HG03097 (cell line): Measurements from ENCODE around the gene SMAD9.
A peak's percentile ranks its signal among the peaks of the same experiment; 100 is the strongest.

Experiments used
- ATAC-seq: cut with Tn5 transposase; IDR thresholded peaks from one replicate; pipeline ENCODE4 v1.9.1; 2021; ENCODE audit not compliant: unreplicated experiment, low FRiP score

SMAD9 gene

DNA sequence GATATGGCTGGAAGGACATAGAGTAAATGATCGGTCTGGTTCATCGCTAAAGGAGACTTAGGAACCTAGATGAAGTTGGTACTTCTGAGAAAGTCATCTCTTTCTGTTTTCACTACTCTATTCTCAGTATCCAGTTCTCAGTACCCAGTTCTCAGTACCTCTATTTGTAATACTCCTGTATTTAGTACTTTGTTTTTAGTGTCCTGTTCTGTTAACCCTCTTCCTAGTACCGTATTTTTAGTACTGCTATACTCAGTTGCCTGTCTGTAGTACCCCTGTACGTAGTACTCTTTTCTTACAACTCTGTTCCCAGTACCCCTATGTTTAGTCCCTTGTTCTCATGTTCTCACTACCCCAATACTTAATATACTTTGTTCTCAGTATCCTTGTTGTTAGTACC lies 99.8 kb downstream of the SMAD9 start:
- ATAC-seq = peak; percentile 29

DNA sequence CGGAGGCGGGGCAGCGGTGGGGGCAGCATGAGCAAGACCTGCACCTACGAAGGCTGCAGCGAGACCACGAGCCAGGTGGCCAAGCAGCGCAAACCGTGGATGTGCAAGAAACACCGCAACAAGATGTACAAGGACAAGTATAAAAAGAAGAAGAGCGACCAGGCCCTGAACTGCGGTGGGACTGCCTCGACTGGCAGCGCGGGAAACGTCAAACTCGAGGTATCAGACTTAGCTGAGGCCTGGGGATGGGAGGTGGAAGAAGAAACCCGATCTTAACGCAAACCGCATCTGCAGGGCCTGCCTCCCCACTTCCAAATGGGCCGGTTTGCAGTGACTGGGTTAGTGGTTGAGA lies 100.3 kb downstream of the SMAD9 start:
- peak; percentile 14 for ATAC-seq

DNA sequence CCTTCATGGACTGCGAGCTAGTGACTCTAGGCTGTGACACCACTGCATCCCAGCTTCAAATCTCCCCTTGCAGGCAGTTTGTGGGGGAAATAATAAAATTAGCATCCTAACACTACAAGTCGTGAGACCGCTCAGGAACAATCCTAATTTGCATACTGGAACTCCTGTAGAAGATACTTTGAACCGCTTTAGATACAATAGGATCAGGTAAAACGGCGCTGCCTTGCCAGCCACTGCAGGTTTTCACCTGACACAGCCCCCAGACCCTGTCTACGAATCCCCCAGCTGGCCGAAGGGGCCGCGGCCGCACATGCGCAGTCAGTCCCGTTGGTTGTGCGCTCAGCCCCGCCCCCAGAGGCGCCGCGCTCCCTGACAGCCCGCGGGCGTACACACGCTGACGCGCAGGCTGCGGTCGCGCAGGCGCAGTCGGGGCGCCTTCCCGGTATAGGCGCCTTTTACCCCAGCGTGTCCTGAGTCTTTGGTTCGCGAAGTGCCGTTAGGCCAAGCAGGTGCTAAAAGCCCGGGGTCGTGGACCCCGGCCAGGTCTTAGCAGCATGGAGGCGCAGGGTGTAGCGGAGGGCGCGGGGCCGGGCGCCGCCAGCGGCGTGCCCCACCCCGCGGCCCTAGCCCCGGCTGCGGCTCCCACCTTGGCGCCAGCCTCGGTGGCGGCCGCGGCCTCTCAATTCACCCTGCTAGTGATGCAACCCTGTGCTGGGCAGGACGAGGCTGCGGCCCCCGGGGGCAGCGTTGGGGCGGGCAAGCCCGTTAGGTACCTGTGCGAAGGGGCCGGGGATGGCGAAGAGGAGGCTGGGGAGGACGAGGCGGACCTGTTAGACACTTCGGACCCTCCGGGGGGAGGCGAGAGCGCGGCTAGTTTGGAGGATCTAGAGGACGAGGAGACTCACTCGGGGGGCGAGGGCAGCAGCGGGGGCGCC lies 101.0 kb downstream of the SMAD9 start, which contains the start of gene RFXAP:
RFXAP (plus strand) TSS at position 419 of the 935 bp plus-strand sequence; CDS start at position 555, 136 bp downstream.
- ATAC-seq = peak; percentile 90

DNA sequence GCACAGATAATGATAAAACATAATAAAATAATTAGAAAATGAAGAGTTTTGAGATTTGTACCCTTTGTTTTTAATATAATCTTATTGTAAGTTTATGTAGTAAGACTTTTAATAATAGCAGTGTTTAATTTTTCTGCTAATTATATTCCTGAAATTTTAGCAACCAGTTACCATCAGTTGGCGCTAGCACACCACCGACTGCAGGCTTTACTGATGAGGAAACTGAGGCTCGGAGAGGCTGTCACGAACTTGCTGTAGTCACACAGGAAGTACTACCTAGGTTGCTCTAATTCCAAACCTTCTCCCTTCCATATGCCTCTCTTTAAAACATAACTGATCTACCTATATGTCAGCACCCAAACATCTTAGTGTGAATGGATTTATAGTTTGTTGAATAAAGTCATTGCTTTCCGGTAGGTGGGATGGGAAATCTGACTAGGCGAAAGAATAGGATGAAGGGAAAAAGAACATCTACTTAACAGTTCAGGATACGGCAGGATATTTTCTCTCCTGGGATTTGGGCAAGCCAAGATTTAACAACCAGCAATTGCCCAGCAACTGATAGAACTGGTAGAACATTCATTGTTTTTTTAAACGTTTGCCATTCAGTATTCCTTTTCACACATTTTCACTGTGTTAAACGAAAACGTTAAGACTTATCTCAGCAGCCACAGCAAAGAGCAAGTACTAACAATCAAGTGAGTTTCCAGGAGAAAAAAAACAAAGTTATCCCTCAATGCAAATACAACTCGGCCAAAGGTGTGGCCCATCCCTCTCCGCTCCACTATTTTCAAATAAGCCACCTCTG lies 101.8 kb downstream of the SMAD9 start:
- ATAC-seq = no peak

DNA sequence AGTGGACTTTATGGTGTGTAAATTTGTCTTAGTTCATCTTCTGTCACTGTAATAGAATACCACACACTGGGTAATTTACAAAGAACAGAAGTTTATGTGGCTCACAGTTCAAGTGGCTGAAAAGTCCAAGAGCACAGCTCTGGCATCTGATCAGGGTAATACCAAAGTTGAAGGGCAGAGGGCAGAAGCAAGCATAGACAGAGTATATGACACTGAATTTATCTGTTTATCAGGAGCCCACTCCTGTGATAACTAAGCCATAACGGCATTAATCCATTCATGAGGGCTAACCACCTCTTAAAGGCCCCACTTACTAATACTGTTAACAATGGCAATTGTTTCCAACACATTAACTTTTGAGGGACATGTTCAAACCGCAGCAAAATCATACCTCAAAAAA lies 105.0 kb downstream of the SMAD9 start:
- no peak for ATAC-seq

DNA sequence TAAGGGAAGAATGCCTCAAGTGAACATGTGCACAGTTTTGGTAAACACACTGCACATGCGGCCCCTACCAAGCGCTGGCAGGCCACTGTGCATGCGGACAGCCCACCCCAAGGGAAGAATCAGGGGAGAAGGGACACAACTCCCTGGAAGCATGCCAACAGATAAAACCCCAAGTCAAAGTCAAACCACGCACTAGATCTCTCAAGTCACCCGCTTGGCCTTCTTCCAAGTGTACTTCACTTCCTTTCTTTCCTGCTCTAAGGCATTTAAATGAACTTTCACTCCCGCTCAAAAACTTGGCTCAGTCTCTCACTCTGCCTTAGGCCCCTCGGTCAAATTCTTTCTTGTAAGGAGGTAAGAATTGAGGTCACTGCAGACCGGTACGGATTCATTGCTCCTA lies 105.6 kb downstream of the SMAD9 start:
- ATAC-seq = no peak

DNA sequence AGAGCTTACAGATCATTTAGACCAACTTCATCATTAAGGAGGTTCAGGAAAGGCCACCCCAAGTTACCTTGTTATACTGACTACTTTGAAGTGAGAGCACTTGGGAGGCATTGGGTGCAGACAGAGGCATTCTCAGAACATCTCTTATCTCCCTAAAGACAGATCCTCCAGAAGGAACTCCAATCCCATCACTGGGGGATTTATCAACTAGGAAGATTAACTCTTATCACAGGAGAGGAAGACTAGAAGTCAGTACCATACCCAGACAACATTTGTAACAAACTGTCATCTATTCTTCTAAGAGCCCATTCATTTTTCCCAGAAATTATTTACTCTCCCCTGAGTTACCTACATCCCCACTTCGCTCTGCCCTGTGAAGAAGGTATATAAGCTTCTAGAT lies 106.8 kb downstream of the SMAD9 start:
- no peak for ATAC-seq

DNA sequence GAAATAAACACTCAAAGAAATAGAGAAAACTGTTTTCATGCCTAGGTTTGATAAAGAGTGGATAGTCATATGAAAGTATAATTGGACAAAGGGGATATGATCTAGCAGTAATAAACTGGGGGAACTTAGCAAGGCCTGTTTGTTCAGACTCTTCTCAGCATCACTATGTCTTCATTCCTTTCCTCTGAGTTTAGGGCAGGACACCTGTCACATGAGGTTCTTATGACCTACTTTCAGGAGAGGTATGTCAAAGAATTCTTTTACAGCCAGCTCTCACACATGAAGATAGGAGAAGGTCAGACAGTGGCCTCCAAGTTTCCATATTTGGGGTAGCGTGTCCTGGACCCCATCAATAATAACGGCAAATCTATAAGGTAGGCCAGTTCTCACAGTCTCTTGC lies 112.4 kb downstream of the SMAD9 start:
- no peak for ATAC-seq

DNA sequence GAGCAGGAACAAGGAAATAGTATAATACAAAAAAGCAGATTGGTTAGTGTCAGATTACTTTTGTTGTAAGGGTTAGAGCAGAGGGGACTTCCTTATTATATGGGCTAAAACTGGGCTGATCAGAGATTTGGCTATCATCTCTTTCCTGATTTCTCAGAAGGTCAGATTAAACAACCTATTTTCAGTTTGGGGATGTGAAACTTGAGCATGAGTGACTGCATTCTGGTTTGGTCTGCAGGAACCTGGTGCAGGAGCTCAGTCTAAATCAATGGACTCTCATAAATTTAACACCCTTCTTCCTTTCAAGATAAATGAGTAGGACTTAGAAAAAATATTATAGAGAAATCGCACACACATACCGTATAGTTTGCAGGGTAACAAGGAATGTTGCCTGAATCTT lies 113.9 kb downstream of the SMAD9 start:
- no peak for ATAC-seq

DNA sequence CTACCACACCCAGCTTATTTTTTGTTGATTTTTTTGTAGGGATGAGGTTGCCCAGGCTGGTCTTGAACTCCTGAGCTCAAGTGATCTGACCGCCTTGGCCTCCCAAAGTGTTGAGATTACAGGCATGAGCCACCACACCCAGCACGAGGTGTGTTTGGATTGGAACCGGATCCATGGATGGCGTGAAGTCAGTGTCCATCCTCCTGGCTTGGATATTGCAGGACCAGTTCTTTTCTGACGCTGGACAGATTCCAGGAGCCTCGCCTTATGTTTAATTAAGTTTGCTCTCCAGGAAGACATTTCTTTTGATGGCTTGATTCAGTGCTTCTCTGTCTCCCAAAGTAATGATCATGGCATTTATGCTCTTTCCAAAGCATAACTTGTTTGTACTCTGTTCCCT lies 115.5 kb downstream of the SMAD9 start:
- no peak for ATAC-seq

DNA sequence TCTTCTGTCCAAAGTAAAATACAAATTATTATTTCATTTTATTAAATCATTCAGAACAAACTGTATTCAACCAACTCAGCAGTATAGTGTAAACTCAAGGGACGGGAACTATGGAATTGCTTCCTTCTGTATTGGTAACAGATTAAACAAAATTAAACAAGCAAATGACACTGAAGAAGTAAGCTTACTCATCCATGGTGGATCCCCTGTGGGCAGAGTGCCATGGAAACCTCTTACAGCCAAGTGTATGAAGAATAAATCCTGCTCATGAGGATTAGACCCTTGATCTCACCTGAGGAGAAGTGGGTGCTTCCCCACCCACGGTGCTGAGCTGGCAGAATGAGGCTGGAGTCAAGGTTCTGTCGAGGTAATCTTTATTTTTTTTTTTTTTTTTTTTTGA lies 119.0 kb downstream of the SMAD9 start:
- no peak for ATAC-seq

DNA sequence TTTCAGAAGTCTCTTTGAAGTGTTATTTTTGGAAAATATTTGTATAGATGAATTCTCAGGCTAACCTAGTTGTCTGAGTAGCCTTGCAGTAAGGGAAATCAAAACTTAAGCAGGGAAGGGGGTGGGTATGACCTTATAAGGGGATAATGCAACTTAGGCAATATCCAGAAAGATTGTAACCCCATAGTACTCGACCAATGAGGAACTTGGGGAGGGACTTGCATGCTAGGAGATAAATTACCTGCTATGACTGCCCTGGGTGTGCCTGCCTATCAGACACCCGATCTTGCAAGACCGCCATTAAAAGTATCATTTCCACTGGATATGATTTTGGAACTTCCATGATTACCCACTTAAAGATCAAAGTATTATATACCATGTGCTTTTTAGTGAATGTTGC lies 124.0 kb downstream of the SMAD9 start:
- ATAC-seq = no peak

DNA sequence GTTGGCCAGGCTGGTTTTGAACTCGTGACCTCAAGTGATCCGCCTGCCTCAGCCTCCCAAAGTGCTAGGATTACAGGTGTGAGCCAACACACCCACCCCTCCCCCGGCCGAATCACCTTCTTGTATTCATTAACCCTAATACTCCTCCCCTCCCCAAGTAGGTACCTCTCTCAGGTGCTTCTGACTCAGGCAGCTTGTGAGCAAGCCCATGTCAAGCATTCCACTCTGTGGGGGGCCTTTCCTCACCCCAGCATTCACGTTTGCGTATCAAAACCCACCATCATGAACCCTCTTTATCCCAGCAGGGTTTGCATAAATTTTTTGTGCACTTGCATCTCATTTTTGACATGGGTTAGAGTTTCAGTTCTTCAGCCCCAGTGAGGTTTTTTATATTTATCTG lies 124.6 kb downstream of the SMAD9 start:
- ATAC-seq = no peak
